Pulmonary artery endothelial cell (primary cell): ENCODE measurements around the gene CT45A6. TPM values are rescaled to one million over a fixed set of nuclear protein-coding genes. Genes with fewer than 3 reads are reported as not detected.
"Not testable (repeated sequence)": the region's sequence is repeated elsewhere in the genome, so short reads cannot be mapped to it uniquely, and the experiment has no call there.

Experiments used
- DNase-seq: peaks from one replicate; pipeline ENCODE4 v3.0.0-alpha.2; 2011; ENCODE audit warnings: low read depth, low spot score
- total RNA-seq: library from RNA; depleted of rRNA; stranded (reverse); fragments of >200 nt; gene quantifications from 2 replicates; pipeline ENCODE4 v1.2.3, GENCODE V29; 2014

The CT45A6 gene
- total RNA-seq, result not detected in 2 replicates

GRCh38 chrX:135802687-135803086 lies at the start of gene CT45A6:
TSS of gene CT45A6 (minus strand) at chrX:135802787. CDS start at chrX:135798993, 3,794 bp downstream.
- not testable (repeated sequence) for DNase-seq

GRCh38 chrX:135837180-135837579 lies 34.6 kb upstream of the CT45A6 start, which contains the start of gene CT45A7:
TSS of gene CT45A7 (minus strand) at chrX:135837280. CDS start at chrX:135833533, 3,747 bp downstream.
- DNase-seq, result not testable (repeated sequence)

GRCh38 chrX:135819912-135820311 lies 17.3 kb upstream of the CT45A6 start, which contains the start of gene CT45A2:
TSS of gene CT45A2 (minus strand) at chrX:135820012. CDS start at chrX:135816265, 3,747 bp downstream.
- DNase-seq, result not testable (repeated sequence)

- not testable (repeated sequence) for DNase-seq
Measured at GRCh38 chrX:135785403-135785802, 17.2 kb downstream of the CT45A6 start, which contains the start of gene CT45A5. TSS of gene CT45A5 (minus strand) at chrX:135785503. CDS start at chrX:135781729, 3,774 bp downstream.

- DNase-seq, result not testable (repeated sequence)
Measured at GRCh38 chrX:135768091-135768490, 34.5 kb downstream of the CT45A6 start, which contains the start of gene CT45A3. TSS of gene CT45A3 (minus strand) at chrX:135768191. CDS start at chrX:135764444, 3,747 bp downstream.

- not testable (repeated sequence) for DNase-seq
Measured at GRCh38 chrX:135744739-135745138, 57.8 kb downstream of the CT45A6 start.

Other genes with a start within 250 kb of the CT45A6 start
- not detected in 2 replicates for gene CT45A1, start 89.1 kb downstream of the CT45A6 start, total RNA-seq
- gene CT45A3, start 34.6 kb downstream of the CT45A6 start, total RNA-seq, result not detected in 2 replicates
- gene CT45A5, start 17.3 kb downstream of the CT45A6 start, total RNA-seq, result not detected in 2 replicates
- gene CT45A2, start 17.2 kb upstream of the CT45A6 start, total RNA-seq, result not detected in 2 replicates
- not detected in 2 replicates for gene CT45A7, start 34.5 kb upstream of the CT45A6 start, total RNA-seq
- gene CT45A8, start 51.8 kb upstream of the CT45A6 start, total RNA-seq, result not detected in 2 replicates
- gene CT45A9, start 69.0 kb upstream of the CT45A6 start, total RNA-seq, result not detected in 2 replicates
- gene CT45A10, start 90.7 kb upstream of the CT45A6 start, total RNA-seq, result not detected in 2 replicates
- gene SAGE1, start 90.9 kb upstream of the CT45A6 start, total RNA-seq, result not detected in 2 replicates
- gene MMGT1, start 171.2 kb upstream of the CT45A6 start, total RNA-seq, result 6.3 and 9.2 TPM in 2 replicates
- gene SLC9A6, start 182.6 kb upstream of the CT45A6 start, total RNA-seq, result 18.3 and 21.1 TPM in 2 replicates